Measurements from ENCODE around the gene NDP.

The NDP gene

DNA sequence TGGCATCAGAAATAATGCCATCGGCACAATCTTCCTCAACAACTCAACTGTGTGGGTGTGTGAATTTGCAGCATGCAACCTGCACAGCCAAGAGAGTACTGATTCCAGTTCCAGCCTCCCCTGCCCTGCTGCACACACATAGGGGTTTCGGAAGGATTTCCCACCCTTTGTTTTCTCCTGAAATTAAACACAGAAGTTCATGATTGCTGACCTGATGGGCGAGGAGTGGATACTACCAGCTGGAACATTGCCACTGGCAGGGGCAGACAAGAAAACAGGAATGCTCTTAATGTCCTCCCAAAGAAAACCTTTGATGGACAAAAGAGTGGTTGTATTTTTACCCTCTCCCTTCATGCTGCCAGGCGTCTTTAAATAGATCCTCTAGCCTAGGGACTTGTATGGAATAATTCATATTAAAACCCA, 4.8 kb downstream of the NDP start:
- no peak for TF ChIP-seq POLR2AphosphoS5 (IDR thresholded peaks at IDR 0.05; ENCODE audit: borderline replicate concordance, low read depth, low read length)
- TF ChIP-seq FOXP2 (optimal IDR thresholded peaks at IDR 0.05; ENCODE audit: control extremely low read depth, extremely low read length, insufficient read depth): no peak
- TF ChIP-seq EZH2 (IDR thresholded peaks at IDR 0.05): no peak
- H3K27ac ChIP-seq: no peak overlapping the region
- H3K4me3 ChIP-seq: no peak overlapping the region
- DNase-seq (ENCODE audit: low read depth, low spot score): no peak
- no peaks in the 10 kb centered on the region for H3K9me3 ChIP-seq (ENCODE audit: low read depth, low read length)
- no peaks in the 10 kb centered on the region for H3K36me3 ChIP-seq (ENCODE audit: insufficient read depth, low read length)
- H3K9ac ChIP-seq (ENCODE audit: insufficient read length): no peak overlapping the region

DNA sequence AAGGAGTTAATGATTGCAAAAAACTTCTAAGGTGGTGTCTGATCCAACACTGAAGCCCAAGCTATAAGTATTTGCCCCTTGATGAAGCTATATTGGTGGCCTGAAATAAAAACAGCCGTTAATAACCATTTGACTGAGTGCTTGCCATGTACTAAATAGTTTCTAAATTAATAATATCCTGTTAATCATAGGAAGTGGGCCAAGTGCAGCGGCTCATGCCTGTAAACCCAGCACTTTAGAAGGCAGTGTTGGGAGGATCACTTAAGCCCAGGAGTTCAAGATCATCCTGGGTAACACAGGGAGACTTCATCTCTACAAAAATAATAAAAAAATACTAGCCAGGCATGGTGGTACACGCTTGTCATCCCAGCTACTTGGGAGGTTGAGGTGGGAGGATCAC, 8.3 kb downstream of the NDP start:
- TF ChIP-seq FOXP2 (optimal IDR thresholded peaks at IDR 0.05; ENCODE audit: control extremely low read depth, extremely low read length, insufficient read depth): no peak
- Histone ChIP-seq H3K27ac (no peak overlapping the region), H3K9me3 (ENCODE audit: low read depth, low read length) (no peaks in the 10 kb centered on the region), H3K36me3 (ENCODE audit: insufficient read depth, low read length) (no peaks in the 10 kb centered on the region), H3K9ac (ENCODE audit: insufficient read length) (no peak overlapping the region), H3K4me3 (no peak overlapping the region)
- no peak for DNase-seq (ENCODE audit: low read depth, low spot score)

DNA sequence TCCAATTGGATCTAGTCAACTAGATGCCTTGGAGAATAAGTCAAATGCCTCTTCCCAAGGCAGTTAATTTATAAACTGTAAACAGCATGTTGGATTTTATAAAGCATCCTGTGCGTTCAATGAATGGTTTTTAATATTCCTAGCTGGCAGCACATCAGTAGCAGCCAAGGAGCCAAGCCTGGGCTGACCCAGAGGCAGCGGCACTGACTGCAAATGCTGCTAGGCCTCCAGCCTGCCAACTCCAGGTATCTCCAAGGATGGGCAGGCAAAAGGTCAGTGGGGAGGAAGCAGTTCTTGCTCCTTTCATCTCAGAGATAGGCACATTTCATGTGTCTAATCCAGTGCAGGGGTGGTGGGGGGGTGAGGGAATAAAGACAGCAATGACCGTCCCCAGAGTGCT, 9.5 kb downstream of the NDP start:
- no peaks in the 10 kb centered on the region for H3K9me3 ChIP-seq (ENCODE audit: low read depth, low read length)
- H3K36me3 ChIP-seq (ENCODE audit: insufficient read depth, low read length): no peaks in the 10 kb centered on the region
- H3K27ac ChIP-seq: no peak overlapping the region
- no peak overlapping the region for H3K4me3 ChIP-seq
- no peak for TF ChIP-seq POLR2AphosphoS5 (IDR thresholded peaks at IDR 0.05; ENCODE audit: borderline replicate concordance, low read depth, low read length)
- no peak overlapping the region for H3K9ac ChIP-seq (ENCODE audit: insufficient read length)
- DNase-seq (ENCODE audit: low read depth, low spot score): no peak

DNA sequence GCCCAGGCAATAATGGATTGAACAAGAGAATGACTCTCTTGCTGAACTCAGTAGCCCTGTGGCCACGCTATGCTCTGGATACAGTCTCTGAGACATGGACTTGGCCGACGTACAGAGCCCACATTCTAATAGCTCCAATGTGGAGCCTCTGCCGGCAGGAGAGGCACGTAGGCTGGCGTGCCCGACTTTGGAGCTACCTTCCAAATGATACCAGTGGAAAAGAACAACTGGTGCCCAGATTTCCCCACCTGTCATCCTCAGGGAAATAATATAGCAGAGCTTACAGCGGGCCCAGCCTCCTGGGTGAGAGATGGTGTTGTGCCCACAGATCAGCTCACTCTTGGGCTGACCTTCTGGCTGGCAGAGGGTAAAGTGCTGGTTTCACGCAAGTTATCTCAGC, 10.6 kb downstream of the NDP start:
- no peak overlapping the region for H3K27ac ChIP-seq
- H3K9me3 ChIP-seq (ENCODE audit: low read depth, low read length): no peaks in the 10 kb centered on the region
- no peaks in the 10 kb centered on the region for H3K36me3 ChIP-seq (ENCODE audit: insufficient read depth, low read length)
- no peak for DNase-seq (ENCODE audit: low read depth, low spot score)
- H3K9ac ChIP-seq (ENCODE audit: insufficient read length): no peak overlapping the region
- no peak overlapping the region for H3K4me3 ChIP-seq
- no peak for TF ChIP-seq EZH2 (IDR thresholded peaks at IDR 0.05)
- TF ChIP-seq FOXP2 (optimal IDR thresholded peaks at IDR 0.05; ENCODE audit: control extremely low read depth, extremely low read length, insufficient read depth): no peak
- TF ChIP-seq POLR2AphosphoS5 (IDR thresholded peaks at IDR 0.05; ENCODE audit: borderline replicate concordance, low read depth, low read length): no peak

DNA sequence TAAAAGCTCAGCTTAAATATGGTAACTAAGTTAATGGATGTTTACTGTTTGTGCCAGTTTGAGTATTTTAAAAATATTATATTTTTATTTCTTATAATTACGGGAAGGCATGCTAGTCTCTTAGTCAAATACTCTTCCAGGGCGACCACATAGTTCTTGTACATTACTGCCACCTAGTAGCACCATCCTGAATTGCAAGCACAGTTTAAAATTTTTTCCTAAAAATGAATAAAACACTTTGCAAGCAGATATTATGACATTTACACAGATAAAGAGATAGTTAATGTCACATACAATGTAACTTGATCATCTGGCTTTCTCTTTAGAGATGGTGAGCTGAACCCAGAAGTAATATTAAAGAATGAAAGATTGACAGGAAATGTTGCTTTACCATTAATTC, 11.5 kb downstream of the NDP start:
- H3K27ac ChIP-seq: no peak overlapping the region
- H3K9ac ChIP-seq (ENCODE audit: insufficient read length): no peak overlapping the region
- no peak for DNase-seq (ENCODE audit: low read depth, low spot score)
- H3K36me3 ChIP-seq (ENCODE audit: insufficient read depth, low read length): no peaks in the 10 kb centered on the region
- H3K4me3 ChIP-seq: no peak overlapping the region
- H3K9me3 ChIP-seq (ENCODE audit: low read depth, low read length): no peaks in the 10 kb centered on the region
- no peak for TF ChIP-seq FOXP2 (optimal IDR thresholded peaks at IDR 0.05; ENCODE audit: control extremely low read depth, extremely low read length, insufficient read depth)
- TF ChIP-seq EZH2 (IDR thresholded peaks at IDR 0.05): no peak
- TF ChIP-seq POLR2AphosphoS5 (IDR thresholded peaks at IDR 0.05; ENCODE audit: borderline replicate concordance, low read depth, low read length): no peak

DNA sequence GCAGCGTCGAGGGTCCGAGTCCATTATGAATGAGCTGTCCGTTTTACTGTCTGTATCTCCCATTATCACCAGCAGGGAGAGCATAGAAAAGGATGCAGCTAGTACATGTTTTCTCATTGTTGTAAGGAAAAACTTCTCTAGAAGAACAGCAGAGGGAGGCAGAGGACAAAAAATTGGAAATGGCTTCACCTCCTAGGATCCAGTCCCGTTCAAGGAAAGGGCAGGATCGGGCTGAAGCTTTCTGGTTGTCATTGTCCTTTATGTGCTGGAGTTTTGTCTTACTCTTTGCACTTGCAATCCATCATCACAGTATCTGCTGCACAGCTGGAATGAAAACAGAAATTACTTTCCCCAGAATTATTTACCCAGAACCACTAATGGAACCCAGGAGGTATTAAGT, 14.7 kb downstream of the NDP start:
- no peak overlapping the region for H3K4me3 ChIP-seq
- no peak overlapping the region for H3K27ac ChIP-seq

DNA sequence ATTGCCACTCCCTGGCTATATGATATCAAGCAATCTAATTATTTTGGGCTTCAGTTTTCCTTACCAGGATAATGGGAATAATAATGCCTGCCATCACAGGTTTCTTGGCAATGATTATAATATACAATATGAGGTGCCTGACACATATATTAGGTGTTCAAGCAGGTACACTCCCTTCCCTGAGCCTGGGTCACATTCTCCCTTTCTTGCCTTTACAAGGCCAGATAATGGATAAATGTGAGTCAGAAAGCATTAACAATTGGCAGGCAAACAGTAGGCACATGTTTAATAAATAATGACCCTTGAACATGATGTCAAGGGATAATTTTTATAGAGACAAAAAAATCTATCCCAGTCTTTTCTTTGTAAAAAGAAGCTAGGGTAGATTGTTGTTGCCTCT, 17.2 kb downstream of the NDP start:
- H3K9ac ChIP-seq (ENCODE audit: insufficient read length): no peak overlapping the region
- H3K4me3 ChIP-seq: no peak overlapping the region
- no peaks in the 10 kb centered on the region for H3K36me3 ChIP-seq (ENCODE audit: insufficient read depth, low read length)
- no peaks in the 10 kb centered on the region for H3K9me3 ChIP-seq (ENCODE audit: low read depth, low read length)
- no peak for DNase-seq (ENCODE audit: low read depth, low spot score)
- H3K27ac ChIP-seq: no peak overlapping the region
- TF ChIP-seq POLR2AphosphoS5 (IDR thresholded peaks at IDR 0.05; ENCODE audit: borderline replicate concordance, low read depth, low read length) (no peak), FOXP2 (optimal IDR thresholded peaks at IDR 0.05; ENCODE audit: control extremely low read depth, extremely low read length, insufficient read depth) (no peak), EZH2 (IDR thresholded peaks at IDR 0.05) (no peak)

More for the DNA sequence above, 14.7 kb downstream of the NDP start:
- H3K9ac ChIP-seq (ENCODE audit: insufficient read length): no peak overlapping the region
- no peaks in the 10 kb centered on the region for H3K9me3 ChIP-seq (ENCODE audit: low read depth, low read length)
- peak; percentile 61 for DNase-seq (ENCODE audit: low read depth, low spot score)
- H3K36me3 ChIP-seq (ENCODE audit: insufficient read depth, low read length): no peaks in the 10 kb centered on the region
- no peak for TF ChIP-seq POLR2AphosphoS5 (IDR thresholded peaks at IDR 0.05; ENCODE audit: borderline replicate concordance, low read depth, low read length)
- no peak for TF ChIP-seq EZH2 (IDR thresholded peaks at IDR 0.05)
- no peak for TF ChIP-seq FOXP2 (optimal IDR thresholded peaks at IDR 0.05; ENCODE audit: control extremely low read depth, extremely low read length, insufficient read depth)

DNA sequence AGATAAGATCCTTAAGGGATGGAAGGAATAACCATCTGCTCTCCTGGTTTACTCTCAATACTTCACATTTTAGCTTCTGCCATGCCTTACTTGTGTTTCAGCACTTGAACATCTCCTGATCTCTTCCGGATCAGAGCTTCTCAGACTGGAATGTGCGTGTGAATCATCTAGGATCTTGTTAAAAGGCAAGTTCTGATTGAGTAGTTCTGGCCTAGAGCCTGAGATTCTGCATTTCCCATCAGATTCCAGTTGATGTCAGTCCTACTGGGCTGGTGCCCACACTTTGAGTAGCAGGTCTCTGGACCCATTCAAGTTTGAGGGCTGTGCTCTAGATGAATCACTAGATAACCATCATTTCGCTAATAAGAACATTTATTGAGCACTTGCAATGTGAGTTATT, 20.0 kb downstream of the NDP start:
- no peak for DNase-seq (ENCODE audit: low read depth, low spot score)
- Histone ChIP-seq H3K4me3 (no peak overlapping the region), H3K9ac (ENCODE audit: insufficient read length) (no peak overlapping the region), H3K9me3 (ENCODE audit: low read depth, low read length) (no peaks in the 10 kb centered on the region), H3K36me3 (ENCODE audit: insufficient read depth, low read length) (no peaks in the 10 kb centered on the region), H3K27ac (no peak overlapping the region)
- no peak for TF ChIP-seq POLR2AphosphoS5 (IDR thresholded peaks at IDR 0.05; ENCODE audit: borderline replicate concordance, low read depth, low read length)
- no peak for TF ChIP-seq FOXP2 (optimal IDR thresholded peaks at IDR 0.05; ENCODE audit: control extremely low read depth, extremely low read length, insufficient read depth)
- TF ChIP-seq EZH2 (IDR thresholded peaks at IDR 0.05): no peak

DNA sequence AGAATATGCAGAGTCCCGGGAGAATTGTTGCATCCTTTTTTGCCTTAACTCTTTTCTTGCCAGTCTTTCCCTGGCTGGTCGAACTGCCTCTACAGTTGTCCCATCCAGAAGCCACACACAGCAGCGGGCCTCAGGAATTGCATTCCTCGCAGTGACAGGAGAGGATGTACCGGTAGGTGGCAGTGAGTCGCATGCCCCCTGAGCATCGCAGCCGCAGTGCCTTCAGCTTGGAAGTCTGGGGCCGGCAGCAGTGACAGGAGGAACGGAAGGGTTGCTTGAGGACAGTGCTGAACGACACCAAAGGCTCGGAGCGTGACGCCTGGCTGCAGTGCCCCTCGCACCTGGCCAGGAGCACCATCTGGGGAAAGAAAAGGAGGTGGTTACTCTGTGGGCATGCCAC, 23.5 kb downstream of the NDP start:
- DNase-seq (ENCODE audit: low read depth, low spot score): no peak
- no peaks in the 10 kb centered on the region for H3K9me3 ChIP-seq (ENCODE audit: low read depth, low read length)
- no peak overlapping the region for H3K27ac ChIP-seq
- TF ChIP-seq EZH2 (IDR thresholded peaks at IDR 0.05) (no peak), POLR2AphosphoS5 (IDR thresholded peaks at IDR 0.05; ENCODE audit: borderline replicate concordance, low read depth, low read length) (no peak), FOXP2 (optimal IDR thresholded peaks at IDR 0.05; ENCODE audit: control extremely low read depth, extremely low read length, insufficient read depth) (no peak)
- H3K9ac ChIP-seq (ENCODE audit: insufficient read length): no peak overlapping the region
- H3K36me3 ChIP-seq (ENCODE audit: insufficient read depth, low read length): no peaks in the 10 kb centered on the region
- H3K4me3 ChIP-seq: no peak overlapping the region

All from SK-N-MC (cell line).